ENCODE results near the gene NUMBL. TPM values are rescaled to one million over a fixed set of nuclear protein-coding genes. Genes with fewer than 3 reads are reported as not detected.

NUMBL gene
- polyA plus RNA-seq, 1 donor from 2014 or later = 20.5 TPM

DNA sequence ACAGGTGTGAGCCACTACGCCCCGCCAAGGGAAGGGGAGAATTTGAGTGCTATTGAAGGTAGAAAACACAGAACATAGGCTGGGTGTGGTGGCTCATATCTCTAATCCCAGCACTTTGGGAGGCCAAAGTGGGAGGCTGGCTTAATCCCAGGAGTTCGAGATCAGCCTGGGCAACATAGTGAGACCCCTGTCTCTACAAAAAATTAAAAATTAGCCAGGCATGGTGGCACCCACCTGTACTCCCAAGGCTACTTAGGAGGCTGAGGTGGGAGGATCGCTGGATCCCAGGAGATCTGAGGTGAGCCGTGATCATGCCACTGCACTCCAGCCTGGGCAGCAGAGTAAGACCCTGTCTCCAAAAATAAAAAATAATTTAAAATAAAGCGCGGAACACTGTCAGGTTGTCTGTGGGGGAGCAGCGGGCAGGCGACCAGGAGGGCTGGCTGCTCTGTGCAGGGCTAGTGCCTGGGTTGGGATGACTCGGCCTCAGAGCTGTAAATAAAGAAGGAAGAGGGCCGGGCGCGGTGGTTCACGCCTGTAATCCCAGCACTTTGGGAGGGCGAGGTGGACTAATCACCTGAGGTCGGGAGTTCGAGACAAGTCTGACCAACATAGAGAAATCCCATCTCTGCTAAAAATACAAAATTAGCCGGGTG is 48.3 kb downstream of the NUMBL start:
- Histone ChIP-seq H3F3A (ENCODE audit: insufficient read depth, low read length, poor library complexity, severe bottlenecking) (no peaks in the 10 kb centered on the region), H3K27me3 (ENCODE audit: insufficient read depth, low read depth, low read length) (no peaks in the 10 kb centered on the region), H3K9me3 (ENCODE audit: low read length) (no peaks in the 10 kb centered on the region), H3K79me2 (replicated peaks; ENCODE audit: insufficient read depth, low read length) (no peaks in the 10 kb centered on the region), H3K27ac (ENCODE audit: low read length) (no peak overlapping the region), H4K20me1 (ENCODE audit: insufficient read depth) (no peaks in the 10 kb centered on the region), H2AFZ (ENCODE audit: low read depth, low read length) (no peak overlapping the region), H3K9me2 (ENCODE audit: insufficient read depth, low read length) (no peaks in the 10 kb centered on the region), H3K4me2 (ENCODE audit: low read length) (no peak overlapping the region), H3K36me3 (ENCODE audit: insufficient read depth, low read length) (no peaks in the 10 kb centered on the region), H3K4me3 (ENCODE audit: low read length) (no peak overlapping the region), H3K9ac (ENCODE audit: low read length) (no peak overlapping the region)
- TF ChIP-seq EZH2 (IDR thresholded peaks at IDR 0.05; ENCODE audit: borderline replicate concordance, insufficient read depth, low read length, poor library complexity, severe bottlenecking) (no peak), RAD21 (conservative IDR thresholded peaks at IDR 0.05) (no peak), TAF1 (IDR thresholded peaks at IDR 0.05; ENCODE audit: low read depth) (no peak), SMC3 (conservative IDR thresholded peaks at IDR 0.05; ENCODE audit: poor library complexity) (no peak), POLR2AphosphoS5 (IDR thresholded peaks at IDR 0.05) (no peak)
- TF ChIP-seq, protein P1, sequence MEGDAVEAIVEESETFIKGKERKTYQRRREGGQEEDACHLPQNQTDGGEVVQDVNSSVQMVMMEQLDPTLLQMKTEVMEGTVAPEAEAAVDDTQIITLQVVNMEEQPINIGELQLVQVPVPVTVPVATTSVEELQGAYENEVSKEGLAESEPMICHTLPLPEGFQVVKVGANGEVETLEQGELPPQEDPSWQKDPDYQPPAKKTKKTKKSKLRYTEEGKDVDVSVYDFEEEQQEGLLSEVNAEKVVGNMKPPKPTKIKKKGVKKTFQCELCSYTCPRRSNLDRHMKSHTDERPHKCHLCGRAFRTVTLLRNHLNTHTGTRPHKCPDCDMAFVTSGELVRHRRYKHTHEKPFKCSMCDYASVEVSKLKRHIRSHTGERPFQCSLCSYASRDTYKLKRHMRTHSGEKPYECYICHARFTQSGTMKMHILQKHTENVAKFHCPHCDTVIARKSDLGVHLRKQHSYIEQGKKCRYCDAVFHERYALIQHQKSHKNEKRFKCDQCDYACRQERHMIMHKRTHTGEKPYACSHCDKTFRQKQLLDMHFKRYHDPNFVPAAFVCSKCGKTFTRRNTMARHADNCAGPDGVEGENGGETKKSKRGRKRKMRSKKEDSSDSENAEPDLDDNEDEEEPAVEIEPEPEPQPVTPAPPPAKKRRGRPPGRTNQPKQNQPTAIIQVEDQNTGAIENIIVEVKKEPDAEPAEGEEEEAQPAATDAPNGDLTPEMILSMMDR (IDR thresholded peaks at IDR 0.05; ENCODE audit: poor library complexity, severe bottlenecking) = no peak

DNA sequence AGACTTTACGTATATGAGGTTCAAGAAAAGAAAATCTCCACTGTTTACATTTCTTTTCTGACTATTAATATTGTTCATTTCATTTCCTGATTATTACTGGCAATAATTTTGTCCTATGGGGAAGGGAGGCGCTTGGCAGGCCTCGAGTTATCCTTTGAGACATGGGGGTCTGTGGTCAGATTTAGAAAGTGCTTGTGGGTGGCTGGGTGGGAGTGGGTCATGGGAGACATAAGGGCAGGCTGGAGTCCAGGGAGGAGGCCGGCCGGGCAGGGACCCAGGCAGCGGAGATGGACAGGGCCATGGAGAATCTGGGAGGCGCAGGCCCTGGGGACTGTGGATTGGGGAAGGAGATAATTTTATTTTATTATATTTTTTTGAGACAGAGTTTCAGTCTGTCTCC is 49.2 kb downstream of the NUMBL start:
- Histone ChIP-seq H3K79me2 (replicated peaks; ENCODE audit: insufficient read depth, low read length) (no peaks in the 10 kb centered on the region), H3K4me2 (ENCODE audit: low read length) (no peak overlapping the region), H4K20me1 (ENCODE audit: insufficient read depth) (no peaks in the 10 kb centered on the region), H2AFZ (ENCODE audit: low read depth, low read length) (no peak overlapping the region), H3K27me3 (ENCODE audit: insufficient read depth, low read depth, low read length) (no peaks in the 10 kb centered on the region), H3K36me3 (ENCODE audit: insufficient read depth, low read length) (no peaks in the 10 kb centered on the region), H3K27ac (ENCODE audit: low read length) (no peak overlapping the region), H3K9ac (ENCODE audit: low read length) (no peak overlapping the region), H3F3A (ENCODE audit: insufficient read depth, low read length, poor library complexity, severe bottlenecking) (no peaks in the 10 kb centered on the region), H3K9me2 (ENCODE audit: insufficient read depth, low read length) (no peaks in the 10 kb centered on the region), H3K9me3 (ENCODE audit: low read length) (no peaks in the 10 kb centered on the region), H3K4me3 (ENCODE audit: low read length) (no peak overlapping the region)
- TF ChIP-seq POLR2AphosphoS5 (IDR thresholded peaks at IDR 0.05) (no peak), EZH2 (IDR thresholded peaks at IDR 0.05; ENCODE audit: borderline replicate concordance, insufficient read depth, low read length, poor library complexity, severe bottlenecking) (no peak), RAD21 (conservative IDR thresholded peaks at IDR 0.05) (no peak), EP300 (conservative IDR thresholded peaks at IDR 0.05; ENCODE audit: poor library complexity, severe bottlenecking) (no peak), TAF1 (IDR thresholded peaks at IDR 0.05; ENCODE audit: low read depth) (no peak), SMC3 (conservative IDR thresholded peaks at IDR 0.05; ENCODE audit: poor library complexity) (no peak), MXI1 (conservative IDR thresholded peaks at IDR 0.05; ENCODE audit: poor library complexity, severe bottlenecking) (no peak)
- TF ChIP-seq, protein P2, sequence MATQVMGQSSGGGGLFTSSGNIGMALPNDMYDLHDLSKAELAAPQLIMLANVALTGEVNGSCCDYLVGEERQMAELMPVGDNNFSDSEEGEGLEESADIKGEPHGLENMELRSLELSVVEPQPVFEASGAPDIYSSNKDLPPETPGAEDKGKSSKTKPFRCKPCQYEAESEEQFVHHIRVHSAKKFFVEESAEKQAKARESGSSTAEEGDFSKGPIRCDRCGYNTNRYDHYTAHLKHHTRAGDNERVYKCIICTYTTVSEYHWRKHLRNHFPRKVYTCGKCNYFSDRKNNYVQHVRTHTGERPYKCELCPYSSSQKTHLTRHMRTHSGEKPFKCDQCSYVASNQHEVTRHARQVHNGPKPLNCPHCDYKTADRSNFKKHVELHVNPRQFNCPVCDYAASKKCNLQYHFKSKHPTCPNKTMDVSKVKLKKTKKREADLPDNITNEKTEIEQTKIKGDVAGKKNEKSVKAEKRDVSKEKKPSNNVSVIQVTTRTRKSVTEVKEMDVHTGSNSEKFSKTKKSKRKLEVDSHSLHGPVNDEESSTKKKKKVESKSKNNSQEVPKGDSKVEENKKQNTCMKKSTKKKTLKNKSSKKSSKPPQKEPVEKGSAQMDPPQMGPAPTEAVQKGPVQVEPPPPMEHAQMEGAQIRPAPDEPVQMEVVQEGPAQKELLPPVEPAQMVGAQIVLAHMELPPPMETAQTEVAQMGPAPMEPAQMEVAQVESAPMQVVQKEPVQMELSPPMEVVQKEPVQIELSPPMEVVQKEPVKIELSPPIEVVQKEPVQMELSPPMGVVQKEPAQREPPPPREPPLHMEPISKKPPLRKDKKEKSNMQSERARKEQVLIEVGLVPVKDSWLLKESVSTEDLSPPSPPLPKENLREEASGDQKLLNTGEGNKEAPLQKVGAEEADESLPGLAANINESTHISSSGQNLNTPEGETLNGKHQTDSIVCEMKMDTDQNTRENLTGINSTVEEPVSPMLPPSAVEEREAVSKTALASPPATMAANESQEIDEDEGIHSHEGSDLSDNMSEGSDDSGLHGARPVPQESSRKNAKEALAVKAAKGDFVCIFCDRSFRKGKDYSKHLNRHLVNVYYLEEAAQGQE (IDR thresholded peaks at IDR 0.05; ENCODE audit: borderline replicate concordance) = no peak
- TF ChIP-seq, protein P1 (IDR thresholded peaks at IDR 0.05; ENCODE audit: poor library complexity, severe bottlenecking) = no peak

Data from neural cell (in vitro differentiated cells).